CD4-positive, alpha-beta T cell treated with Interleukin-4 for 1 hour (primary cell): ENCODE results near the gene CHD5.
"Not testable (repeated sequence)": the region's sequence is repeated elsewhere in the genome, so short reads cannot be mapped to it uniquely, and the experiment has no call there.

Experiments
- DNase-seq, 2 donors: peaks; one replicate each; pipeline ENCODE4 v3.0.0-alpha.2; 2020 to 2022

CHD5 gene

DNA sequence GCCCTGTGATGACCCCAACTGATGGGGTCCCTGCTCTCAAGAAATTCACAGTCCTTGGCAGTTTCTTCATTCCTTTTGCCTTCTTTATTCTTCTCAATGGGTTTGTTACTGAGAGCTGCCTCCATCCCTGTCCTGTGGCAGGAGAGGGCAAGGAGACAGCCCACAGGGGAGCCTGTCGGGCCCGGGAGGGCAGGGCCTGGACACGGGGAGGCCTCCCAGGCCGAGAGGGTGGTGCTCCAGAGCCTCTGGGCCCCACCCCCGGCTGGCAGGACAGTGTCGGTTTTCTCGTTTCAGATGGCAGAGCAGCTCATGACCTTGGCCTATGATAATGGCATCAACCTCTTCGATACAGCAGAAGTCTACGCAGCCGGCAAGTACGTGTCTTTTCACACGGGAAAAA, 98.2 kb downstream of the CHD5 start:
- no peak for DNase-seq

DNA sequence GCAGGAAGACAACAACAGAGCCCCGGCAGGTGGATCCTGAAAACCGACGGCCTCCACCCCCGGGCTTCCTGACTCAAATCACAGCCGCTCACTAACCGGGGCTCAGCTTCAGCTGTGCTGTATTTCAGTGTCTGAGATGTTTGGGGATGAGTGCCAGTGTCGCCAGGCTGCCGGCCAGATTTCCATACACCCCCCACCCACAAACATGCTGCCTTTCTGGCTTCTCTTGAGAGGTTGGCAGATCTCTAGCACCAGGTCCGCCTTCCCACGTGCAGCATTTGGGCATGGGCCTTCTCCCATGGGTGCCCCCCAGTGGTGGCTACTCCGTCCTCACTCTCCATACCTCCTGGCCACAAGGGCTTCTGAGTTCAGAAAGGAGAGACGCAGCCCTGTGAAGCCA, 99.7 kb downstream of the CHD5 start:
- no peak for DNase-seq

DNA sequence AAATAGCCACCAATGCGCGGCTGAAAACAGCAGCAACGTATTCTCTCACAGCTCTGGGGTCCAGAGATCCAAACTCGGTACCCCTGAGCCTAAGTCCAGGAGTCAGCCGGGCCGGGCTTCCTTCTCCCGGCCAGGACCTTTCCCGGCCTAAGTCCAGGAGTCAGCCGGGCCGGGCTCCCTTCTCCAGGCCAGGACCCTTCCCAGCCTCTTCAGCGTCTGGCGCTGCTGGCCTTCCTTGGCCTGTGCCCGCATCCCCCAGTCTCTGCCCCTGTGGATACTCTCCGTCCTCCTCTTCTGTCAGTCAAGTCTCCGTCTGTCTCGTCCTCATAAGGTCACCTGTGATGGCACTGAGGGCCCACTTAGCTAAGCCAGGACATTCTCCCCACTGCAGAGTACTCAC, 102.2 kb downstream of the CHD5 start:
- DNase-seq: no peak

DNA sequence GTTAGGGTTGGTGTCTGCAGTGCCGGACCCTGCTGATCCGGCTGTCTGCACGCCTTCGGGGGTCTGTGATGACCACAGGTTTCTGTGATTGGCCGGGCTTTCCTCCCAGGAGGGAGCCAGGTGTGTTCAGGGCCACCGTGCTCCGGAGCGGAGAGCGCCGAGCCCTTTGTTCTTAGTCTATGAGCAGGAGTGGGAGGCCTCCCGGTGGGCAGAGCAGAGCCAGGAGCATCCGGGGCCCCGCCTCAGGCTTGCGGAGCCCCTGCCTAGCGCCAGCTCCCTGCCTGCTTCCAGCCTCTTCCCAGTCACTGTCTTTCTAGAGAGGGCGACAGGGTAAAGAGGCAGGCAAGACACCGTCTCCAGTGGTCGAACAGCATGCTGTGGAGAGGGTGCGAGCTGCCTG, 102.6 kb downstream of the CHD5 start:
- DNase-seq: no peak

DNA sequence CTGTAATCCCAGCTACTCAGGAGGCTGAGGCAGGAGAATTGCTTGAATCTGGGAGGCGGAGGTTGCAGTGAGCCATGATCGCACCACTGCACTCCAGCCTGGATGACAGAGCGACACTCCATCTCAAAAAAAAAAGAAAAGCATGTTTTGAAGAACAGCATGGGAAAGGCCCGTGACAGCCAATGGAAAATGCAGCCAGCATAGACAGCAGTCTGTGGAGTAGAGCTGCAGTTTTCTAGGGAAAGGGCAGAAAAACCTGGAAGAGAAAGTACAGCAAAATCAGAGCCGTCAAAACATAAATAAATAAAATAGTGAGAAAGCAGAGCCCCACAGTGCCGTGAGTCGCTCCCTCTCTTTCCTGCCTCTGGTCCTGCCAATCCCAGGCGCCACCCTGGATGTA, 103.1 kb downstream of the CHD5 start:
- not testable (repeated sequence) for DNase-seq

DNA sequence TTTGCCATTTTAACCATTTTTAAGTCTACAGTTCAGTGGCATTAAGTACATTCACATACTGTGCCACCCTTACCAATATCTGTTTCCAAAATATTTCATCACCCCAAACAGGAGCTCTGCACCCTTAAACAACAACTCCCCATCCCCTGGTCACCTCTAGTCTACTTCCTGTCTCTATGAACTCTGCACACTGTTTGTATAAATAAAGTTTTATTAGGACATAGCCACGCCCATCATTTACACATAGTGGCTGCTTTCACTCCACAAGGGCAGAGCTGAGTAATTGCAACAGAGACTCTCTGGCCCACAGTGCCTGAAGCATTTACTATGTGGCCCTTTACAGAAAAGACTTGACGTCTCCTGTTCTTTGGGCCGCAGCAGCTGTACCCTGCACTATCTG, 104.4 kb downstream of the CHD5 start:
- no peak for DNase-seq

DNA sequence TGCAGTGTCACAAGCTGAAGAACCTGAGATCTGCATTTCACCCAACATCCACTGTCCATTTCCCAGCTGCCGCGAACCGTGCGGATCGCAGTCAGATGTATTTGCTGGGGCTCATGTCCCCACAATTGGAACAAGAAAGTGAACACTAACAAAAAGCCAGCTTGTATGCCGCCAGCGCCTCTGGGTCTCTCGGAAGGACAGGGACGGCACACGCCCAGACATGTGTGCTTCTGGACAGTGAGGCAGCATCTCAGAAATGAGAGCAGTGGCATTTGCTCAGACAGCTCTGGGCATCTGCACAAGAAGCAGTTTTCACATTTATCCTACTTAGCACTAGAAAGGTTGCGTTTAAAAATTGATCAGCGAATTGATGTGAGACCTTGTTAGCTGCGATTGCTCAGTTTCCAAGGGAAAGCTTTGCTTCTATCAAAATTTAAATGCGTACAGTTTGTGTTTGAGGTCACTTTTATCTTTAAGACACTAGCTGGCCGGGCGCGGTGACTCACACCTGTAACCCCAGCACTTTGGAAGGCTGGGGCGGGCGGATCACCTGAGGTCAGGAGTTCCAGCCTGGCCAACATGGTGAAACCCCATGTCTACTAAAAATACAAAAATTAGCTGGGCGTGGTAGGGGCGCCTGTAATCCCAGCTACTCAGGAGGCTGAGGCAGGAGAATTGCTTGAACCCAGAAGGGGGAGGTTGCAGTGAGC, 105.8 kb downstream of the CHD5 start:
- DNase-seq: no peak

DNA sequence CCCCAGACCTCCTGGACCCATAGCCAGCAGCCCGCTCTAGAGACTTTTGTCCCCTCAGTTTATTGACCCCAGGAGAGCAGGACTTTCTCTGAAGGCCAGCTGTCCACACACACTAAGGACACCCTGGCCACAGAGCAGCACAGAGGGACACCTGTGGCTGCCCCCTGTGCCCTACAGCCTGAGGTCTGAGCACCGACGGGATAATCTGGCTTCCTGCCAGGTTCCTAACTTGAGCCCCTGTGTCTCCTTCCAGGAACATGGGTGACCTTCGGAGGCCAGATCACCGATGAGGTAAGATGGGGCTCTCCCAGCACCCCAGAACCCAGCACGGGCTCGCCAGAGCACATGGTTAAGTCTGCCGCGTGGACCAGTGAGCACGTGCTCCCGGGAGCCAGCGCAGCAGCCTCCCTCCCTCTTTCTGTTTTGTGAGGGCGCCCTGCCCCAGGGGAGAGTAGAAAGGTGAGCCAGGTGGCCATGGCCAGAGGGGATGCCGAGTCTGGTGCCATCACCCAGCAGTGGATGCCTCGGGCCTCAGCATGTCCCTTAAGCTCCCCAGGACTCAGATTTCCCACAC, 106.6 kb downstream of the CHD5 start:
- no peak for DNase-seq

DNA sequence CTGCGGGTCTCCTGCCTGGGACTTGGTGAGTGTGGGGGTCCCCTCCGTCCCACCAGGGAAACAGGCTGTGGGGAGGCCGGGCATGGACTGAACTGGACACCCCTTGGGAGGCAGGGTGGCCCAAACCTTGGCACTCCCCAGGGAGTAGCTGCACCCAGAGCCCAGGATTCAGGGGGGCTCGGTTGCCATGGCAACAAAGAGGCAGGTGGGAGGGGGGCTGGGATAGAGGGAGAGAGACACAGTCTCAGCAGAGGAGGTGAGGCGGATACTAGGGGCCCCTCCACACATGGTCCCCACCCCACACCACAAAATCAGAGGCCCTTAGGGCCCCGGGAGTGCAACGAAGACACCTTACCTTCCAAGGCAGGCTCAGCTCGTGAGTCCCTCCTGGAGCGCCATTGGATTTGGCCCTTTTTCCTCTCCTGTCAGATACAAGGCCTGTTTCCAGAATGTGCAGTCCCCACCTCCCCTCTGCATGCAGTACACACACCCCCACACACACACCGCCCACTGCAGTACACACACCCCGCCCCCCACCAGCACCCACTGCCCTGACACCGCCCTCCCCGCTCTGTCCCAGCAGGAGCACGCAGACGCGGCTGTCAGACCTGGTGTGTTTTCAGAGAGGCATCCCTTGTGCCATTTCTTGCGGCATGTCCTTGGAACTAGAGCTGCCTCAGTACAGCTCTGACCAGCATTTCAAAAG, 107.2 kb downstream of the CHD5 start:
- DNase-seq: no peak

DNA sequence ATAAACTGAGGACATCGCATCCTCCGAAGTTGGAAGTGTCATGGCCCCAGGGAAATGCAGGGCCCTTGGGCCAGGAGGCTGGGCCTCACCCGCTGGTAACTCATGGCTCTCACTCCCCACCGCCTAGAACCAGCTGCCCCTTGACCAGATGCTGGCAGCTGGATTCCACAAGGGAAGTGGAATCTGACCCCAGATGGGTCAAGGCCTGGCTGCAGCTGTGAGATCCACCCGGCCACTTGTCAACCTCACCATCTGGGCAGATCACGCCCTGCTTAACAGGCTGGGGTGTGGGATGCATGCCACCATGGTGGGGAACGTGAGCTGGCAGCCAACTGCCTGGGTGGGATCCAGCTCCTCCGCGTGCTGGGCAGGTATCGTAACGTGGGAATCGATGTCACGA, 108.9 kb downstream of the CHD5 start:
- no peak for DNase-seq

DNA sequence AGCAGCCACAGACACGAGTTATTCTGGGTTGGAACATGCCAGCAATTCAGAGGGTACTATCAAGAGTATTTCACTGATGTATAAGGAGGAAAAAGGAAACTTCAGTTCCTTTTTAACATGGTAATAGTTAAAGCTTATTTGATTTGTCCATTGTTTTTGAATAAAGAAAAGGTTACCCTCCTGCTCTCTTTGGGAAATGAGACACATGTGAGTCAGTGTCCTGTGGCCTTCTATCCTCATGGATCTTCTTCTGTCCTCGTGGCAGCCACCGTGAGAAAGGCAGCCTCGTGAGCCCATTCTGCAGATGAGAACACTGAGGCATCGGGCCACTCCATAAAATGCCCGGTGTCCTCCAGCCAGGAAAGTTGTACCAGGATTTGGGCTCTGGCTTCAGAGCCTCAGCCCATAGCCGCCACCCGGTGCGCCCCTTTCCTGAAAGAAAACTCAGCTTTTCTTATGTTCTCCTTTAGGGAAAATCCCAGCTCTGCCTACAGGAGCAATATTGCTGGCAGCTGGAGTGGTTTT, 109.6 kb downstream of the CHD5 start:
- no peak for DNase-seq

DNA sequence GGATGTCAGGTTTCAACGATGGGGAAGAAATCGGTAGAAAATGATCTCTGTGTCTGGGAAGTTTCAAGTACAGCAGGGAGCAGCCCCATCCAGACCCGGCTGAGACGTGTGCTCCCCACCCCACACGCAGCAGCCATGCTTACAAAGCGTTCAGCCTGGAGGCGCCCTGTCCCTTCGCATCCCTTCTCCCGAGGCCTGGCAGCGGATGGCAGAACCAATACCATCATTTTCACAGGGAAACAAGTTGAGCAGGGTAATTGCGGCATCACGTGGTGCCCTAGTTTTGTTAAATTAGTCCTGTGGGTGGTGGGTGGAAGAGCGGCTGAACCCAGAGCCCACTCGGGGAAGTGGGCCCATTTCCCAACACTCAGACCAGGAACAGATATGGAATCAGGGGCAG, 110.5 kb downstream of the CHD5 start:
- DNase-seq: no peak

DNA sequence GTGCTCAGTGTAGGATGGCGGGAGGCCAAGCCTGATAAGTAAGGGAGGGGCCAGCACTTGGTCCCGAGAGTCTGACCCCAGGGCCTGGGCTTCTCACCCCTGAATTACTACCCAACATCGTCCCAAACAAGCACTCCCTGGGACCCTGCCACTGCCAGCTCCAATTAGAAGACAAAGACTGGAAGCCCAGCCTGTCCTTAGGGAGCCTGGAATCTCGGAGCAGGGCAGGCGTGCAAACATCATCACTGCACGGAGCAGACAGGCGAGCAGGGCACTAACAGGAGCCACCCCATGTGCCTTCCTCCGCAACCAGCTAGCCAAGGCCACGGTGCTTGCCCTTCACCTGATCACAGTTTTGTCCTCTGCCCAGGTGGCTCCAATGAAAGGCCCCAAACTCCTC, 111.2 kb downstream of the CHD5 start:
- no peak for DNase-seq

DNA sequence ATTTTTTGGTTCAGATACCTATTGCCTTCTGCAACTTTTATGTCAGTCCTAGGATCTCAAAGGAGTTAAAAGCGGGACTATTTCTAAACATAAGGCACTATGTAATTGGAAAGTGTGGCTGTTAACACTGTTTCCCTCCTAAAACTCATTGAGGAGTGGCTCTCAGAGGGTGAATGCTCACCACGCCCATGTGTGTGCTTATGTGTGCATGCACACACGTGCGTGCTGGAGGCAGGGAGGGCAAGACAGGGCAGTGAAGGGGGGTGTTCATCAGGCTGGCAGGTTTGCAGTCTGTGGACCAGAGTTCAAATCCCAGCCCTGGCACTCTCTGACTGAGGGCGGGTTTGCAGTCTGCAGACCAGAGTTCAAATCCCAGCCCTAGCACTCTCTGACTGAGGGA, 112.0 kb downstream of the CHD5 start:
- no peak for DNase-seq

DNA sequence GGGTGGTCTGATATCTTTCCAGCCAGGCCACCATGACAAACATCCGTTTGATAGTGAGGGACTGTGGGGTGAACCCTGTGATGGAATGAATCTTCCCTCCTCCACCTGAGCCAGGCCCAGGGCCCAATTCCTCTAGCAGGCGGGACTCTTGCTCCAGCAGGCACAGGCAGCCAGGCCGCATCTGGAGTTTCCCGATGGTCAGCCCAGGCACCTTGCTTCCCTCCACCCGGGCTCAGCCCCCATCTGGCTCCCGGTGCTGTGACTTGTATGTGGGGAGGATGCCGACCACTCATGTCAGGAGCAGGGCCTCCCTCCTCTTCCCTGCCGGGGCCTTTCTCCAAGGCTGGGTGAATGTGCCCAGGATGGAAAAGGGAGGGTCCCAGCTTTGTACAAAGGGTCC, 113.4 kb downstream of the CHD5 start:
- no peak for DNase-seq

DNA sequence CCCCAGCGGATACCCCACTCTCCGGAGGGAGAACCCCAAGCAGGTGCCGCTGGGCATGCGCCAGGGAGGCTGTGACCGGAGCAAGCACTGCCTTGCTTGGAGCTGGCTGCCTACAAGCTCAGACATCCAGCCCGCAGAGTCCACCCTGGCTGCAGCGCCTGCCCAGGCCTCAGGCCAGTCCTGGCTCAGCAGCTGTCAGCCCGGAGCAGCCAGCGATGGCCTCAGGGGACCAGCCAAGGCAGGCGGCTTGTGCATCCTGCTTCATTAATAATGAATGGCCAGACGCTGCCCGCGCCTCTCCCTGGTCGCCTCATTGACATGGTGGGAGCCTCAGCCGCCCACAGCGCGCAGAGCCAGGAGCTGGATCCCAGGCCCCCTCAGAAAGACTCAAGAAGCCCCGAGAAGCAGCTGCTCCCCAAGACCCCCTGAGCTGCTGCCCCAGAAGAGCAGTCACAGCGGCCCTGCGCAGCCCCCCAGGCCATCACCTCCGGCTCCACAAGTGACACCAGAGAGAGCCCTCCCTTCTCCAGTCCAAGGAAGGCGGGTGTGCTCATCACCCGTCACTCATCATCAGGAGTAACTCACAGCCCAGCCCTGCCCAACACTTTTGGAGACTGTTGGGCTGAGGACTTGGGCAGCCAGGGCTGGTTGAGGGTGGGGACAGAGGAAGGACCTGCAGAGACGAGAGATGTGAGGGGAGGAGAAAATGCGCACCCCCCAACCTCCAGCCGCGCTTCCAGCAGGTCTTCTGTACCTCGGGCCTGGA, 114.8 kb downstream of the CHD5 start:
- DNase-seq: no peak

DNA sequence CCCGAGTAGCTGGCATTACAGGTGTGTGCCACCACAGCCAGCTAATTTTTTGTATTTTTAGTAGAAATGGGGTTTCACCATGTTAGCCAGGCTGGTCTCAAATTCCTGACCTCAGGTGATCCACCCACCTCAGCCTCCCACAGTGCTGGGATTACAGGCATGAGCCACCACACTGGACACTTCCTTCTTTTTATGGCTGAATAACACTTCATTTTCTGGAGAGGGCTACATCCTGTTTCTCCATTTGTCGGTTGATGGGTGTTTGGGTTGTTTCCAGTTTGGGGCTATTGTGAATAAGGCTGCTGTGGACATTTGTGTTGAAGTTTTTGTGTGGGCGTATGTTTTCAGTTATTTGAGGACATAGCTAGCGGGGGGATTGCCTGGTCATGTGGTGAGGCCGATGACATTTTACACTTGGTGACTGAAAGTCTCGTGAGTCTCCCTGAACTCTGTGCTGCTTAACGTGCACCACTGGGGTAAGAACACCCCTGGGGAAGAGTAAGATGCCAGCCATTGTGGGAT, 116.5 kb downstream of the CHD5 start:
- not testable (repeated sequence) for DNase-seq

DNA sequence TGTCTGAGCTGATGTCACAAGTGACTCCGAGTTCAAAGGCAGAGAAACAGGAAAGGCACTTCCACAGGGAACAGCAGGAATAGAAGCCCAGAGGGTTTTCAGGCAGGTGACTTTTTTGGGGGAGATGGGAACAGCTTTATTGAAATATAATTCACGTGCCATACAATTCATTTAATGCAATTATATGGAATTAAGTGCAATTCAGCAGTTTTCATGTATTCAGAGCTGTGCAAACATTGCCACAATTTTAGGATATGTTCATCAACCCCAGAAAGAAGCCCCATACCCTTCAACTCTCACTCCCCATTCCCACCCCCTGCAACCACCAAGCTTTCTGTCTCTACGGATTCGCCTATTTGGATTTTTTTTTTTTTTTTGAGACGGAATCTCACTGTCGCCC, 117.5 kb downstream of the CHD5 start:
- DNase-seq: no peak

DNA sequence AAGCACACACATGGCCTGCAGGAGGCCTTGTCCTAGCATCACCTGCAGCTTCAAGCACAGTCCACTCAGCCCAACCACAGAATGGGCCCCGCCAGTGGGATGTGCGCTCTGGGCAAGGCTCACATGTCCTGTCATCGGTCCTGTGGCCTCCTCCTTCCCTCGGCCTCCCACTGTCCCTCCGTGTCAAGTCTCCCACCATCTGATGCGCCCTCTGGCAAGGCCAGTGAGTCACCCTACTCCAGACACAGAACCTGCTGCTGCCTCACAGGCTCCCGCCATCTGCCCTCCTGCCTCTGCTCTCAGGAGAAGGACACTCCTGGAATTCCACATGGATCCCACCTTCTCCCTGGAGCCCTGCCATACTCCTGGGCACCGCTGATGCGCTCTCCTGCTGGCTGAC, 120.3 kb downstream of the CHD5 start:
- no peak for DNase-seq

DNA sequence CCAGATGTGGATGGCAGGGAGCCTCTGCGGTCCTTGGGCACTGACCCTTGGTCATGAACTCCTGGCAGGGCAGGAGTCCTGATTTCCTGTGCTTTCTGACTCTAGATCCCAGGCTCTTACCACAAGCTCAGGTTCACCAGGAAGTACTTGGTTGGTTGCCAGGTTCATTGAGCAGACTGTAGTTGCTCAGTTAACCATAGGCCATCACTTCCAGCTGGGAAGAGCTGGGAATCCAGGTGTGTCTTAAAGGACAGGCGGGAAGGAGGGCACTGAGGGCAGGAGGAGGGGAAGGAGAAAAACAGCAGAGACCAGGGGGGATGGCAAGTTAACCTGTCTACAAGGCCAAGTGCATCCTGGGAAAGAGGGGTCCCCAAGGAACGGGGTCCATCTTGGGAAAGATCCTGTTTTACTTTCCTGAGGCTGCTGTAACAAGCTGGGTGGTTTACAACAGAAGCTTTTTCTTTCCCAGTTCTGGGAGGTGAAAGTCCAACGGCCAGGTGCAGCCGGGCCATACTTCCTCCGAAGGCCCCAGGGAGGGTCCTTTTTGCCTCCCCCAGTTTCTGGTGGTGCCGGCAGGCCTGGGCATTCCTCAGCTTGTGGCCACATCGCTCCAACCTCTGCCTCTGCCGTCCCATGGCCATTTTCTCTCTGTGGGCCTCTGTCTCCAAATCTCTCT, 122.8 kb downstream of the CHD5 start:
- no peak for DNase-seq

DNA sequence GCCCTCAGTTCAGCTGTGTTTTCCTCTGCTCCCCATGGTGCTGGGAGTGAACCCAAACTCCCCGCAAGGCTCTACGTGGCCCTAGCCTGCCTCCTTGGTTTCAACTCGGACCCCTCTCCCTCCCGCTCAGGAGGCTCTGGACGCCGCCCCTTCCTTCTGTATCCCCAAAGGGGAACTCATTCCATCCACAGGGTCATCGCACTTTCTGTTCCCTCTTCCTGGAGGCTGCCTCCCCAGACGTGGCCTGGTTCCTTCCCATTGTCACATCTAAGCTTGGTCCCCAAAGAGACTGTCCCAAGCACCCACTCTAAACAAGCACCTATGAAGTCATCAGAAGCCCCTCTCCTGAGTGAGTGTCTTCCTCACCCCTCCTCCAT, 123.6 kb downstream of the CHD5 start:
- DNase-seq: peak in 1 of 2 donors; percentile 24

DNA sequence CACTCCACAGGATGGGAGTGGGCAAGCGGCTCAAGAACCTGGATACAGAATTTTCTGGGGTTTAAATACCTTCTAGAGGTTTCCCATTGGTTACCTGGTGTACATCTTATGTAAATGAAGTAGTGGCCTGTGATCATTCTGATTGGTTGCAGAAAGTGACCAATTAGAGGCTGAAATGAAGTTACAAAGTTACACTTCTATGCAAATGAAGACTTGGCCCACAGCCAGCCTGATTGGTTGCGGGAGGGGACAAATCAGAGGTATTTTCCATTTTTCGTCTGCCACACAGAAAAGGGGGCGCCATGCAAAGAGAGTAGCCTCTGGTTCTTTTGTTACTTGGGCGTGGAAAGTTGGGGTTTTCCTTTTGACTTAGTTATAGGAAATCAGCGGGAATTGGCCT, 125.5 kb downstream of the CHD5 start:
- DNase-seq: no peak

DNA sequence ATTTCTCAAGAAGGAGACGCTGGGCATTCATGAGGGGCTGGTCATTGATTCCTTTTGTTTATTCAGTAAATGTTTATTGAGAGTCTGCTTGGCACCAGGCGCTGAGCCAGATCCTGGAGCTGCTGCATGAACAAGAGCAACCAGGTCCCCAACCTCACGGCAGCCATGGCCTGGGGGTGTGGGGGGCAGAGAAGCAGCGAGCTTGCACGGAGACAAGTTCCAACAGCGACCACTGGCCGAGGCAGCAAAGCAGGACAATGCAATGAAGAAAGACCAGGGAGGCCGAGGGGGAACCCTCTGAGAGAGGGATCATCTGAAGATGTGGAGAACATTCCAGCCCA, 126.9 kb downstream of the CHD5 start:
- DNase-seq: no peak
